ENCODE results near the gene SH3RF3. TPM values are rescaled to one million over a fixed set of nuclear protein-coding genes. Genes with fewer than 3 reads are reported as not detected.

SH3RF3 gene
- total and polyA plus RNA-seq, 9 of the 15 experiments (the other 6 are each of a cell fraction or from before 2014, with no cell fraction given): 0.02 TPM; not detected in 8

GRCh38 chr2:109370399-109371035 lies 241.5 kb downstream of the SH3RF3 start:
- Histone ChIP-seq H3K4me2 (ENCODE audit: insufficient read depth, low read length) (no peak overlapping the region), H4K20me1 (replicated peaks; ENCODE audit: control insufficient read depth, insufficient read depth, low read length) (no peaks in the 10 kb centered on the region), H3K4me3 (no peak overlapping the region), H3K79me2 (ENCODE audit: control insufficient read depth, insufficient read depth, low read length) (no peaks in the 10 kb centered on the region), H3K36me3 (ENCODE audit: control insufficient read depth, insufficient read depth, low read length) (no peaks in the 10 kb centered on the region), H3K27me3 (ENCODE audit: control insufficient read depth in 2 of 2, insufficient read depth in 2 of 2, low read length in 2 of 2) (peaks cover 6 to 56% of the 10 kb centered on the region in 2 experiments; a peak in 3 of 5 replicates), H3K9me3 (replicated peaks; ENCODE audit: control insufficient read depth, insufficient read depth, low read depth, low read length) (no peaks in the 10 kb centered on the region), H3K9ac (ENCODE audit: insufficient read depth in 1 of 2, low read depth in 2 of 2, low read length in 2 of 2) (no peak overlapping the region), H3K4me1 (replicated peaks in 1 of 2; ENCODE audit: control insufficient read depth in 2 of 2, insufficient read depth in 2 of 2, low read length in 2 of 2) (no peaks in the 10 kb centered on the region; a peak in 1 of 5 replicates), H2AFZ (ENCODE audit: low read depth, low read length) (no peak overlapping the region), H3K9me1 (ENCODE audit: control insufficient read depth, insufficient read depth, low read length) (no peaks in the 10 kb centered on the region), H3K27ac (ENCODE audit: extremely low read depth, low read depth, low read length) (no peak overlapping the region)
- BruUV-seq (replicated peaks): no TSS peak
- FAIRE-seq (no peak), DNase-seq (ENCODE audit: extremely low read depth in 1 of 4, low spot score in 3 of 4) (no peak), ATAC-seq (no peak)
- in situ Hi-C loops (cut with MboI): no loop called here
- POLR2A ChIA-PET: interaction anchor here (0.5 to 0.7 kb wide), 2 partner anchors 12 to 28 kb away, joined by 3 to 5 read pairs; no protein-coding TSS in a partner anchor
- intact Hi-C loops (cut with micrococcal nuclease): no loop called here
- CTCF ChIA-PET (ENCODE audit: low intra/inter-chr PET ratio): no interaction called here
- TF ChIP-seq RFX7 (CRISPR knock-in tag; IDR thresholded peaks at IDR 0.05): no peak
- 0% methylated on average over 13 of the region's 13 CpGs for WGBS (ENCODE audit: insufficient coverage, low coverage, missing lambda C conversion rate)

- Histone ChIP-seq H3K79me2 (ENCODE audit: control insufficient read depth, insufficient read depth, low read length) (no peaks in the 10 kb centered on the region), H3K27me3 (ENCODE audit: control insufficient read depth in 2 of 2, insufficient read depth in 2 of 2, low read length in 2 of 2) (peaks cover 6 to 61% of the 10 kb centered on the region in 2 experiments; a peak in 3 of 5 replicates), H3K36me3 (ENCODE audit: control insufficient read depth, insufficient read depth, low read length) (no peaks in the 10 kb centered on the region), H3K4me1 (replicated peaks in 1 of 2; ENCODE audit: control insufficient read depth in 2 of 2, insufficient read depth in 2 of 2, low read length in 2 of 2) (no peaks in the 10 kb centered on the region; a peak in 1 of 5 replicates), H3K9me3 (replicated peaks; ENCODE audit: control insufficient read depth, insufficient read depth, low read depth, low read length) (no peaks in the 10 kb centered on the region), H3K9ac (ENCODE audit: insufficient read depth in 1 of 2, low read depth in 2 of 2, low read length in 2 of 2) (no peak overlapping the region), H2AFZ (ENCODE audit: low read depth, low read length) (no peak overlapping the region), H3K27ac (ENCODE audit: extremely low read depth, low read depth, low read length) (no peak overlapping the region), H4K20me1 (replicated peaks; ENCODE audit: control insufficient read depth, insufficient read depth, low read length) (no peaks in the 10 kb centered on the region), H3K9me1 (ENCODE audit: control insufficient read depth, insufficient read depth, low read length) (no peaks in the 10 kb centered on the region), H3K4me2 (ENCODE audit: insufficient read depth, low read length) (no peak overlapping the region), H3K4me3 (no peak overlapping the region)
- FAIRE-seq (no peak), ATAC-seq (no peak), DNase-seq (ENCODE audit: extremely low read depth in 1 of 4, low spot score in 3 of 4) (no peak)
- BruUV-seq (replicated peaks): no TSS peak
- under 1% methylated on average over 17 of the region's 18 CpGs for WGBS (ENCODE audit: insufficient coverage, low coverage, missing lambda C conversion rate)
- ChIA-PET CTCF (ENCODE audit: low intra/inter-chr PET ratio) (no interaction called here), POLR2A (no interaction called here)
- intact Hi-C loops (cut with micrococcal nuclease) (no loop called here), in situ Hi-C loops (cut with MboI) (no loop called here)
- no peak for TF ChIP-seq TRIM25 (IDR thresholded peaks at IDR 0.05; ENCODE audit: borderline replicate concordance)
- no peak for TF ChIP-seq ZNF696 (CRISPR knock-in tag; conservative IDR thresholded peaks at IDR 0.05)
- no peak for TF ChIP-seq RHOXF2B (CRISPR knock-in tag; conservative IDR thresholded peaks at IDR 0.05)
- TF ChIP-seq MTA3 (IDR thresholded peaks at IDR 0.05; ENCODE audit: borderline replicate concordance): no peak
- no peak for TF ChIP-seq CBX5 (IDR thresholded peaks at IDR 0.05; ENCODE audit: borderline replicate concordance, low read depth)
- no peak for TF ChIP-seq ZNF57 (CRISPR knock-in tag; IDR thresholded peaks at IDR 0.05)
- no peak for TF ChIP-seq DPF2 (IDR thresholded peaks at IDR 0.05)
These were observed 242.6 kb downstream of the SH3RF3 start for GRCh38 chr2:109371481-109372170.
